COLO668 (cell line): Measurements from ENCODE around the gene SIGLEC11.
"Not testable (repeated sequence)": the region's sequence is repeated elsewhere in the genome, so short reads cannot be mapped to it uniquely, and the experiment has no call there.

Experiments used
- DNase-seq: peaks from one replicate; lab custom pipeline; 2025; ENCODE audit not compliant: unreplicated experiment; lab: John Stamatoyannopoulos, UW

The SIGLEC11 gene

DNA sequence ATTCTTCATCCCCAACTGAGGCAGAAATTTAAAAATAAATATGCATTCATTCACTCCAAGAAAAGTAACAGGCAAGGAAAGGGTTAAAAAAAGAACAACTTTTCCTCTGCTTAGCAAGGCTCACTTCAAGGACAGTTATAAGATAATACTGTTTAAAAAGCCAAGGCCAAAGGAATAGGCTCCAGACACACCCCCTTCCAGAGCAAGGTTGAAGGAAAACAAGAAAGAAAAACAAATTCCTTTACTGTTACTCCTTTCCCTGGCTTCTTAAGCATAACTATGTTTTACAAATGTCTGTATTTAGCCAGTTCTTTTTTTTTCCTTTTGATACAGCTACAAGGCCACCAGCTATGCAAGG lies 8.5 kb downstream of the SIGLEC11 start:
- no peak for DNase-seq

DNA sequence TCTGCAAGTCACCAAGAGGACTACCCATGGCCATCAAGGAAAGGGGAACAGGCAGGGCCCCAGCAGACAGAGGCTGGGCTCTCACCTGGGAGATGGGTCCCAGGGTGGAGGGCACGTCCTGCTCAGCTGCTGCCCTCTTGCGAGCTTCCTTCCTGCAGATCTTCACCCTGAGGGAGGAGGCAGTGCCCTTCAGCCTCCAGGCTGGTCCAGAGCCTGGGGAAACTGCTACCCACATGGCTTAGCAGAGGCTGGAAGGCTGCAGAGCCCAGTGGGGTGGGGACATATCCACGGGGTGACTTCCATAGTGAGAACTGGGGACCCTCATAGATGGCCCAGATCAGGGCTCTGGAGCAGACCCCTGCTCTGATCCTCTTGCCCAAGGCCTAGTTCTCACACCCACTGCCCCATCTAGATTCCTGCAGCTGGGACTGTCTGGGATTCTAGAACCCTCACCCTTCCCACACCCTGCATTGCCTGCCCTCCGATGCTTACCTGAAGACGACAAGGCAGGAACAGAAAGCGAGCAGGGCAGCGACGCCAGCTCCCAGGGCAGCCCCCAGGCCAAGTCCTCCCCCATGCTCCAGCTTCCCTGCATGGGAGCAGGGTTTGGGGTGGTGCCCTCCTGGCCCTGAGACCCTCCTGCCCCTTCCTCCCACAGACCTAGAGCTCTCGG lies 9.0 kb downstream of the SIGLEC11 start:
- DNase-seq, result no peak

DNA sequence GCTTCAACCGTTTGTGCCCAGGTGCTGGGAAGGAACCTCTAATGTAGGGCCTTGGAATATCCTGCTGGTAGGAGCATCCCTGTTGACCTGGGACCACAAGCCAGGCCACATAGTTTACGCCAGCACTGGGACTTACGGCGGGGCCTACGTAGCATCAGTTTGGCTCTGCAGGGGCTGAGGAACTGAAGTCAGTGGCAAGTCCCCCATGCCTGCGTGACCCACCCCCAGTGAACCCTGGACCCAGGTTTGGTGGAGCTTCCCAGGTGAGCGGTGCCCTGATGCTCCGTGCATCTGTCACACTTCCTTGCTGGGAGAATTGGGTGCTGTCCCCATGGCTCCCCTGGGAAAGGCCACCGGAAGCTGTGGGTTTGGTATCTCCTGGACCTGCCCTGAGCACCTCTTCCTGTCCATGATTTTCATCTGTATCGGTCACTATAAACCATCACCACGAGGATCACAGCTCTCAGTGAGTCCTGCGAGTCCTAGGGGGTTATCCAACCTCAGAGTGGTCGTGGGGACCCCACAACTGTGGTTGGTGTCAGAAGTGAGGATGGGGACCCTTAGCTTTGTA lies 9.9 kb downstream of the SIGLEC11 start:
- DNase-seq, result no peak

DNA sequence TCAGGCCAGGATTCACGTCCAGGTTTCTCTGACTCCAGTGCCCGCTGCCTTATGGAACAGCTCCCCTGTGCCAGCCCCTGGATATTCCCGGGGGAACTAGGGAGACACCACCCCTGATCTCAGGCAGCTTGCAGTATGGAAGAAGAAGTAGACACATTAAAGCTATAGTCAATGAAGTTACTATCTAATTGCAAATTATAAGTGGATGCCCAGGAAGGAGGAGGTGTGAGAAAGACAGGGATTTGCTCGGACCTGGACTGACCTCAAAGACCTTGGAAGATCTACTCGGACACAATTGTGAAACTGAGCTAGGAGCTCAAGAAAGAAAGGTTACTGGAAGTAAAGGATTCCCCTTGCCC lies 10.4 kb downstream of the SIGLEC11 start:
- DNase-seq, result no peak

DNA sequence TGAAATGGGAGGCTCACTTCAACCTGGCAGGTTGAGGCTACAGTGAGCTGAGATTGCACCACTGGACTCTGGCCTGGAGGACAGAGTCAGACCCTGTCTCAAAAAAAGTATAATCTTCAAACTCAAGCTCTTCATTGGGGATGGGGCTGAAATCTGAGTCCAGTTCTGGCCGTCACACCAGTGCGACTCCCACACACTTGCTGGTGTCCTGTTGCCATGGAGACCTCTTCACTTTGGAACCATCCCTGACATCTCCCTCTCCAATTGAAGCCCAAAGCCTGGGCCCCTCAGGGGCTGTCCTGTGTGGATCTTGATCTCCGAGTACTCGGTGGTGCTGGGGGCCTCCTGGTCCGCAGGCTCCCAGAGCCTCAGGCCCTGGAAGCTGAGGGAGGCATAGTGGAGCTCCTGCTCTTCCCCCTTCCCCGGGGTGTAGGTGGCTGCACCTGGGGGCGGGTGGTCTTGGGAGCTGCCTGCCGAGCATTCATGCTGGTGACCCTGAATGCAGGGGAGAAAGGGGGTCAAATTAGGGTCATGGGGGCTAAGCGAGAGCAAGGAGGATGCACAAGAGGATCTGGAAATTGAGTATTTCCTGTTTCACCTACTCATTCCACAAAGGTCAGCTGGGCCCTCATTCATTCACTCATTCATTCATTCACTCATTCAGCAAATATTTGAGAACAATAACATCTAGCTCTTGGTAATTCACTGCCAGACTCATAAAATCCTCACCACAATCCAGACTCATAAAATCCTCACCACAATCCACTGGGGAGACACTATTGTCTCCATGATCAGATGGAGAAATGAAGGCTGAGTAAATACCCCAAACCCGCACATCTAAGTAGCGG lies 11.0 kb downstream of the SIGLEC11 start:
- DNase-seq, result no peak

DNA sequence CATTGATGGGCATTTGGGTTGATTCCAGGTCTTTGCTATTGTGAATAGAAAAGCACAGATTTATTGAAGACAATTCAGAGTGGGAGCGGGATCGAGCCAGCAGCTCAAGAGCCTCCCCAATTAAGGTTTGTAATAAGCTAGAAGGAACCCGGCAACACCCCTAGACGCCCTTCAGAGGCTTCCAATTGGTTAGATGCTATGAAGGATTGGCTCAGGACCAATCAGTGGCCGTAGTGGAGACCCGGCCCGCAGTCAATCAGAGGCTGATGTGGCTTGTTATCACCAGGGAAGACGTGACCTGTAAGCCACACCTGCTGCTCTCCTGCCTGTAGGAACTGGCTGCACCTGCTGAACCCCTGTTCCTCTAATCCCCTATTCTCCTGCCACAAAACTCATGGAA lies 14.6 kb downstream of the SIGLEC11 start:
- DNase-seq, result no peak

DNA sequence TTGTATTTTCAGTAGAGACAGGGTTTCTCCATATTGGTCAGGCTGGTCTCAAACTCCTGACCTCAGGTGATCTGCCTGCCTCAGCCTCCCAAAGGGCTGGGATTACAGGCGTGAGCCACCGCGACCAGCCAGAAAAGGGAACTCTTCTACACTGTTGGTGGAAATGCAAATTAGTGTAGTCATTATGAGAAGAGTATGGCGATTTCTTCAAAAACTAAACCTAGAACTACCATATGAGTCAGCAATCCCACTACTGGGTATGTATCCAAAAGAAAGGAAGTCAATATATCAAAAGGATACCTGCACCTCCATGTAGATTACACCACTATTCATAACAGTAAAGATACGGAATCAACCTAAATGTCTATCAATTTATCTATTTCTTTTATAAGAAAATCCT lies 16.4 kb downstream of the SIGLEC11 start:
- DNase-seq, result not testable (repeated sequence)

DNA sequence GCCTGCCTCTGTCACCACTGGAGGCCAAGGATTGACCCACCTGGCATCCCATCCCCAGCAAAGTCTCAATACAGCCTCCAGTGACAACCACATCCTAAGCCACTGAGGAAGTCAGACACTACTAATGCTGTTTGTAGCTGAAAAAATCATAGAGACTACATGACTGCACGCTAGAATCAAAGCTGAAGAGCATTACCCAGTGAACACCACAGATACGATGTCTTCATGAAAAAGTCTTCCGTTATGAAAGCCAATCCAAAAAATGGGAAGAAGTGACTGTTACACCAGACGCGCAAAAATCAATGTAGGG lies 20.5 kb downstream of the SIGLEC11 start:
- DNase-seq, result no peak

DNA sequence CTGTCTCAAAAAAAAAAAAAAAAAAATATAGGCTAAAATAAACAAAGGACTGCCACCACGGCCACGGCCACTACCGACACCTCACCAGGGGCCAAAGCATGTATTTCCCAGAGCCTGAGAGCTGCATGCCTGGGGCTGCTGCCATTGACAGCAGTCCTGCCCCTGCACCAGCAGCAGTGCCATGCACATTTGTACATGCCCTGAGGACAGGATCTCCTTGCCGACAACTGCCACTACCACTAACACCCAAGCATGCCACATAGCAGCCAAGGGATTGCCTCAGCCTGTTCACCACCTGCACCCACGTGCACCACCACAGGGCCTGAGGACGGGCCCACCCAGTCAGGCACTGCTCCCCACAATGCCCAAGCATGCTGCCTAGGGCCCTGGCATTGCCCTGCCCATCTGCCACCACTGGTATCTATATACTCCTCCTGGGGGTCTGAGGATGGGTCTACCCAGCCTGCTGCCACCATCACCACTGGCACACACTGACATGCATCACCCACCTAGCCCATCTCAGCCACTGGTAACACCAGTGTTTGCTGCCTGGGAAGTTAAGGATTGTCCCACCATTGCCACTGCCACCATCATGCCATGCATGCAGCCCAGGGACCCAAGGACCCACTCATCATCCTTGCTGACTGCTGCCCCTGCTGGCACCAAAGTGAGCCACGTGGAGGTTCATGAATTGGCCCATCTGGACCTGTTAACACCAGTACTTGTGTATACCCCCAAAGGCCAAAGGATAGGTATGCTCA lies 21.1 kb downstream of the SIGLEC11 start:
- no peak for DNase-seq

DNA sequence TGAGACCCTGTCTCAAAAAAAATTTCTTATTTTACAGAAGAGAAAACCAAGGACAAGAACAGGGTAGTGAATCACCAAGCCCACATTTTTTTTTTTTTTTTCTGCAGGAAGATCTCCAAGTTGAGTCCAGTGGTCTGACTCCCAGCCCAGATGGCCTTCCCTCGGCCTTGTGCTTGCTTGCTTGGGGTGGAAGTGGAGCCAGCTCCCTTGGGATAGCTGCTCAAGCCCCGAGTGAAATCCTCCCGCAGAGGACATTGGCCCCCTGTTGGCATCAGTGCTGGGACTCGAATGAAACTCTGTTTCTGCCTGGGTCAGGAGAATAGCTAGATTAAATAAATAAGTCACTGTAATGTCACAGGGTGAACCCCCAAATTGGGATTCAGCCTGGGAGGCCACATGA lies 22.3 kb downstream of the SIGLEC11 start:
- no peak for DNase-seq

DNA sequence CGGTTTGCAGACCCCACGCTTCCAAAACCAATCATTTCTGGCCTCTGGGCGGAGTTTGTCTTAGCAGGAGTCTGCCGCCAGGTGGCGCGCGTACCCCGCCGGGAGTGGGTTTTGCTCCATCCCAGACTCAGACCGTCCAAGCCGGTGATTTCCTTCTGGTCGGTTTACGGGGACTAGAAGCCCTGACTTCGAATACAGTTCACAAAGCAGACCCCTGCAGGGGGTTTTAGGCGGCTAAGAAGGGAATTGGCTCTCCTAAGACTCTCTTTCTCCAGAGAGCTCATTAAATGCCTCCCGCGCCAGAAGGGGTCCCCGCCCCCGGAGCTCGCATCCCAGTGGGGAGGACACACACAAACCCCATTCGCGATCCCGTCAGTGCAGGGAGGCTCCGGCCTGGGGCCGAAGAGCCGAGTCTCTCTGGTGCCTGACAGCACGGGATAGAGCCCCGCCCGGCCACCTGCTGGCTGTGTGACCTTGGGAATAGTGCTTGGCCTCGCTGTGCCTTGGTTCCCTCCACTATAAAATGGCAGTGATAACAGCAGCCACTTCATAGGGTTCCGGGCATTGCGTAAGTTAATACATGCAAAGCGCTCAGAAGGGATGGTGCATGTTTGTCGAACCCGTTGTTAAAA lies 23.1 kb downstream of the SIGLEC11 start:
- peak; percentile 73 for DNase-seq

DNA sequence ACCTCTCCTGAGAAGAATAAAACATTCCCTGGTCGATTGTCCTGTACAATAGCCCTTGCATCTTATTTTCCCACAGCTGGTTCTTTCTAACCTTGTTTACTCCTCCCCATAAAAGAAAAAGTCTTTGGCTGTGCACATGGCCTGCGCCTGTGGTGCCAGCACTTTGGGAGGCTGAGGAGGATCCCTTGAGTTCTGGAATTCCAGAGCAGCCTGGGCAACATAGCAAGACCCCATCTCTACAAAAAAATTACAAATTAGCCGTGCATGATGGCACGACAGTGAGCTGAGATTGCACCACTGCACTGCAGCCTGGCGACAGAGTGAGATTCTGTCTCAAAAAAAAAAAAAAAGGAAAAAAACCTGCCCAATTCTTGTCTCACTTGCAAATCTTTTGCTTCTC lies 24.4 kb downstream of the SIGLEC11 start:
- no peak for DNase-seq

DNA sequence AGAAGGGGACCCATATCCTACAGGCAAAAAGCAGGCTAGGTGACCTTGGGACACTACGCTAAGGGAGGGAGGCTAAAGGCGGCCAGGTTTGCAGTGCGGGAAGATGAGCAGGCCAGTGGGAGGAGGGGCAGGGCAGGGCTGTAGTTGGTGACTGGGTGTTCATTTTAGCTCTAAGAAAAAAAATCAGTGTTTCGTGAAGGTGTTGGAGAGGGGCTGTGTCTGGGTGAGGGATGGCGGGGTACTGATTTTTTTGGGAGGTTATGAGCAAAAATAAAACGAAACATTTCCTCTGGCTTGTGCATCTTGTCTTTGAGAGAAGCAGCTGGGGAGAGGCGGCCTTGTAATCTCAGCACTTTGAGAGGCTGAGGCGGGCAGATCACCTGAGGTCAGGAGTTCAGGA lies 27.3 kb downstream of the SIGLEC11 start:
- DNase-seq, result no peak

DNA sequence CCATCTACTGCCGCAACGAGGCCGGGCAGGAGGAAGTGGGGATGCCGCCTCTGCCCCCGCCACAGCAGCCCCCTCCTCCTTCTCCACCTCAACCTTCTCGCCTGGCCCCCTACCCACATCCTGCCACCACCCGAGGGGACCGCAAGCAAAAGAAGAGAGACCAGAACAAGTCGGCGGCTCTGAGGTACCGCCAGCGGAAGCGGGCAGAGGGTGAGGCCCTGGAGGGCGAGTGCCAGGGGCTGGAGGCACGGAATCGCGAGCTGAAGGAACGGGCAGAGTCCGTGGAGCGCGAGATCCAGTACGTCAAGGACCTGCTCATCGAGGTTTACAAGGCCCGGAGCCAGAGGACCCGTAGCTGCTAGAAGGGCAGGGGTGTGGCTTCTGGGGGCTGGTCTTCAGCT lies 28.2 kb downstream of the SIGLEC11 start:
- no peak for DNase-seq

DNA sequence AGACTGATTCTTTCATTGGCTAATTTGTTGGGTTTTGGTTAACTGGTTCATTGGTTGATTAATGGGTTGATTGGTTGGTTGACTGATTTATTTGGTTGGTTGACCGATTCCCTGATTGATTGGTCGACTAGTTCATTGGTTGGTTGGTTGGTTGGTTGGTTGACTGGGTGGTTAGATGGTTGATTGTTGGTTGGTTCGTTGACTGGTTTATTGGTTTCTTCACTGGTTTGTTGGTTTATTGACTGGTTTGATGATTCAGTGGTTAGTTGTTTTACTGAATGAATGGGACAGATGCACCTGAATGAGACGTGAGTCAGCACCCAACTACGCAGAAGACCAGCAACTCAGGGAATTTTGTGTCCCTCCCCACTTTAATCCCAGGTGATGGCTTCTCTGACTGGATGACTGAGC lies 28.9 kb downstream of the SIGLEC11 start:
- DNase-seq, result no peak

DNA sequence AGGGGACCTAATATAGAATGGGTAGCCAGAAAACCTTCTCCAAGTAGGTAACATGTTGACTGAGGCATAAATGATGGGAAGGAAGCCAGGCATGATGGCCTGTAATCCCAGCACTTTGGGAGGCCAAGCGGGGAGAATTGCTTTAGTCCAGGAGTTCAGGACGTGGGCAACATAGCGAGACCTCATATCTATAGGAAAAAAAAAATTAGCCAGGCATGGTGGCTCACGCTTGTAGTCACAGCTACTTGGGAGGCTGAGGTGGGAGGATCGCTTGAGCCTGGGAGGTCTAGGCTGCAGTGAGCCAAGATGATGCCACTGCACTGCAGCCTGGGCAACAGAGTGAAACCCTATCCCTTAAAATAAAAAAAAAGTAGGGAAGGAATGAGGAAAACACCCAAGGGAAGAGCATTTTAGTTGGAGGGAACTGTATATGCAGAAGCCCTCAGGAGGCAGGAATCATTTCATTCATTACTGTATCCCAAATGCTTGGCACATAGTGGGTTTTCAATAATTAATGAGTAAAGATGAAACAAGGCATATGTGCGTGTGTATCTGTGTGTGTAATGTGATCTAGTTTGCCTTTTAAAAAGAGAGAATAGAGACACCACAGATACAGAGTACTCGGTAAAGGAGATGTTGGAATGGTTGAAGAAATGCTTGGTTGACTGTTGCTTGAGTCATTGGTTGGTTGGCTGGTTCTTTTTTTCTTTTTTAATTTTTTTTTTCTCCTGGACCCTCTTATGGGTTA lies 29.5 kb downstream of the SIGLEC11 start:
- no peak for DNase-seq

DNA sequence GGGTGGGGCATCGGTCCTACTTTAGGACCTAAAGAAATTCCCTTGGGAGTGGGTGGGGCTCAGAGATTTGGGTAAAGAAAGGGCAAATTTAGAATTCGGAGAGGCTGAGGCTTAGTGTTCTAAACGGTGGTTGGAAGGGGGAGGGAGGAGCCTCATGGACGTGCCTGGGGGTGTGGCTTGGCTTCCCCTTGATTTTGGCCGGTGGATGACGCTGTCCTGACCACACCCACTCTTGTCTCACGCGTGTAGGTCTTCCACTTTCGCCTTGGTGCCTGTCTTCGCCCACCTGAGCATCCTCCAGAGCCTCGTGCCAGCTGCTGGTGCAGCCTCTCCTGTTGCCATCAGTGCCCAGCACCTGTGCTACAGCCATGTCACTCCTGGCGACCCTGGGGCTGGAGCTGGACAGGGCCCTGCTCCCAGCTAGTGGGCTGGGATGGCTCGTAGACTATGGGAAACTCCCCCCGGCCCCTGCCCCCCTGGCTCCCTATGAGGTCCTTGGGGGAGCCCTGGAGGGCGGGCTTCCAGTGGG lies 30.4 kb downstream of the SIGLEC11 start:
- DNase-seq, result no peak

DNA sequence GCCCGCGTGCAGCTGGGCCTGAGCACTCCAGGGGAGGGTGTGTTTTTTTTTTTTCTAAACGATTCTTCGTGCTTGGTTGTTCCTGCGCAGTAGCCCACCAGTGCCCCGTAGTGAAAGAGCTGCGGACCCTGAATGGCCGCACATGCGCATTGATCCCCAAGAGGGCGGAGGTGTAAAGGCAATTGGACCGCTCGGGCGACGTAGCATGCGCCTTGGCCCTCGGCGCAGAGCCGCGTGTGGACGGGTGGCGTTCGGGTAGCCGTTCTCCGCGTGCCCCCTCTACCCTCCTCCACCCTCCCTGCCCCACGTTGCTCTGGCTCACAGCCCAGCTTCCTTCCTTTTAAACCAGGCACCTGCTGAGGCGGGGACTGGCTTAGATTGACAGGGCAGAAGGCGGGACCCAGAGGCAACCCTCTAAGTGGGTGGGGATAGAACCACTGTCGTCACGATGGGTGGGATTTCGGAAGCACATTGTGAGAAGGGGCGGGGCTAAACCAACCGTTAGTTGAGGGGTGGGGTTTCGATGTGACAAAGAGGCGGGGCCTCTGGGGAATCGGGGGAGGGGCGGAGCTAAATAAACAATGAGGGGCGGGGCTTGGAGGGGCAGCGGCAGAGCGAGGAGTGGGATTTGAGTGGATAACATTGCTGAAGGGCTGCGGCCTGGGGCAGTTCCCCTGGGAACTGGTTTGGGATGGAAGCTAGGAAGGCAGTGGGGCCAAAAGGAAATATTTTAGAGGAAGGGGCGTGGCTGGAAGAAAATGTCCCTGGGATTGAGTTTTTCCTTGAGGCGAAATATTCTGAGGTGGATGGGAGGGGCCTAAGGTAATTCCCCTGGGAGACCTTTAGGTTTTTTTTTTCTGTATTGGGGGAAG lies 31.1 kb downstream of the SIGLEC11 start:
- peak; percentile 91 for DNase-seq

DNA sequence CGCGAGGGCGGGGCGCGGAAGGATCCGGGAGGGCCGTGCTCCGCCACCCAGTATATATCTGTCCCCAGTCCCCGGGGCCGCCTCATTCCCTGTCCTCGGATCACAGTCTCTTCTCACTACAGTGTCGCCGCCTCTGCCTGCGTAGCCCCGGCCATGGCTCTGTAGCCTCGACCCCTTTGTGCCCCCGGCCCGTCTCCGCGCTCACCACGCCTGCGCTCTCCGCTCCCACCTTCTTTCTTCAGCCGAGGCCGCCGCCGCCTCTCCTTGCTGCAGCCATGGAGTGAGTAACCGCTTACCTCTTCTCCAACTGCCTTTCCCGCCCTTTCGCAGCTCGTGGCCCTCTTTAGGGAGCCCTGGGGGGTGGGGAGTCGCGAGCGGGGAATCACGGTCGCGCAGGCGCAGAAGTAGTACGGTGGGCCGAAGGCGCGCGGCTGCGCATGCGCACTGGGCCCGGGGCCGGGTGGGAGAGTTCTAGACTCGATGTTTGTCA lies 31.8 kb downstream of the SIGLEC11 start, which contains the start of the genes ATF5 and NUP62:
ATF5 (plus strand) TSS at position 85 of the 490 bp plus-strand sequence. CDS start 1,646 bp downstream, outside the sequence.
NUP62 (minus strand) TSS at position 384 of the 490 bp plus-strand sequence. CDS start 19,697 bp downstream, outside the sequence.
- peak; percentile 94 for DNase-seq
